GM19468 (cell line): ENCODE measurements around the gene SLC23A1.

ENCODE experiments used
- ATAC-seq: cut with Tn5 transposase; IDR thresholded peaks from one replicate; pipeline ENCODE4 v1.9.1; 2021; ENCODE audit warnings: mild to moderate bottlenecking, moderate library complexity, moderate number of reproducible peaks; ENCODE audit not compliant: unreplicated experiment; ENCODE audit errors: extremely low read depth

SLC23A1 gene

GRCh38 chr5:139408191-139408590 lies 25.1 kb upstream of the SLC23A1 start:
- ATAC-seq = no peak

GRCh38 chr5:139407517-139407916 lies 24.4 kb upstream of the SLC23A1 start:
- ATAC-seq = no peak

GRCh38 chr5:139406963-139407362 lies 23.9 kb upstream of the SLC23A1 start:
- ATAC-seq = no peak

GRCh38 chr5:139404484-139404840 lies 21.4 kb upstream of the SLC23A1 start:
- ATAC-seq = no peak

GRCh38 chr5:139403787-139404483 lies 20.8 kb upstream of the SLC23A1 start, which contains the start of gene SPATA24:
TSS of gene SPATA24 (minus strand) at chr5:139404089. CDS start at chr5:139404060, 29 bp downstream.
- peak; percentile 78 for ATAC-seq

GRCh38 chr5:139403418-139403786 lies 20.3 kb upstream of the SLC23A1 start:
- no peak for ATAC-seq

- no peak for ATAC-seq
These were observed 19.6 kb upstream of the SLC23A1 start for GRCh38 chr5:139402561-139403158.

- no peak for ATAC-seq
These were observed 18.4 kb upstream of the SLC23A1 start for GRCh38 chr5:139401546-139401945.

- no peak for ATAC-seq
These were observed 16.5 kb upstream of the SLC23A1 start for GRCh38 chr5:139399501-139400121.

- ATAC-seq = no peak
These were observed 14.8 kb upstream of the SLC23A1 start for GRCh38 chr5:139397921-139398320.

GRCh38 chr5:139396691-139397090 lies 13.6 kb upstream of the SLC23A1 start:
- no peak for ATAC-seq

GRCh38 chr5:139395844-139396640 lies 12.9 kb upstream of the SLC23A1 start:
- no peak for ATAC-seq

- ATAC-seq = no peak
These were observed 11.8 kb upstream of the SLC23A1 start, which contains the start of gene PROB1 for GRCh38 chr5:139394654-139395566. TSS of gene PROB1 (minus strand) at chr5:139395104. CDS start at chr5:139395081, 23 bp downstream.

- ATAC-seq = no peak
These were observed 11.1 kb upstream of the SLC23A1 start for GRCh38 chr5:139394123-139394653.

GRCh38 chr5:139393497-139394122 lies 10.5 kb upstream of the SLC23A1 start:
- ATAC-seq = no peak

- peak; percentile 19 for ATAC-seq
These were observed 9.8 kb upstream of the SLC23A1 start for GRCh38 chr5:139392678-139393496.

- ATAC-seq = peak; percentile 7
These were observed 9.2 kb upstream of the SLC23A1 start for GRCh38 chr5:139392324-139392677.
